Measurements from ENCODE around the gene TENT5A.
"Not testable (repeated sequence)": the region's sequence is repeated elsewhere in the genome, so short reads cannot be mapped to it uniquely, and the experiment has no call there.

TENT5A gene

GRCh38 chr6:81789291-81789690, 36.8 kb upstream of the TENT5A start:
- H3K27me3 ChIP-seq (replicated peaks; ENCODE audit: control insufficient read depth, insufficient read depth, low read length, poor library complexity, severe bottlenecking) = no peaks in the 10 kb centered on the region
- no peak for DNase-seq
- no peak overlapping the region for H3K4me3 ChIP-seq (ENCODE audit: insufficient read depth, low read depth, low read length, poor library complexity, severe bottlenecking)
- no peaks in the 10 kb centered on the region for H3K4me1 ChIP-seq (ENCODE audit: control insufficient read depth, insufficient read depth, low read length, poor library complexity, severe bottlenecking)
- H3K27ac ChIP-seq (ENCODE audit: insufficient read depth, low read length, poor library complexity, severe bottlenecking) = no peak overlapping the region
- no peaks in the 10 kb centered on the region for H3K36me3 ChIP-seq (ENCODE audit: control insufficient read depth, insufficient read depth, low read length)
- no peaks in the 10 kb centered on the region for H3K9me3 ChIP-seq (ENCODE audit: control insufficient read depth, low read length)

- Histone ChIP-seq H3K4me3 (ENCODE audit: insufficient read depth, low read depth, low read length, poor library complexity, severe bottlenecking) (no peak overlapping the region), H3K27me3 (replicated peaks; ENCODE audit: control insufficient read depth, insufficient read depth, low read length, poor library complexity, severe bottlenecking) (no peaks in the 10 kb centered on the region), H3K36me3 (ENCODE audit: control insufficient read depth, insufficient read depth, low read length) (no peaks in the 10 kb centered on the region), H3K9me3 (ENCODE audit: control insufficient read depth, low read length) (no peaks in the 10 kb centered on the region), H3K27ac (ENCODE audit: insufficient read depth, low read length, poor library complexity, severe bottlenecking) (no peak overlapping the region), H3K4me1 (ENCODE audit: control insufficient read depth, insufficient read depth, low read length, poor library complexity, severe bottlenecking) (no peaks in the 10 kb centered on the region)
- no peak for DNase-seq
Observed at GRCh38 chr6:81788748-81789147, 36.3 kb upstream of the TENT5A start.

DNA sequence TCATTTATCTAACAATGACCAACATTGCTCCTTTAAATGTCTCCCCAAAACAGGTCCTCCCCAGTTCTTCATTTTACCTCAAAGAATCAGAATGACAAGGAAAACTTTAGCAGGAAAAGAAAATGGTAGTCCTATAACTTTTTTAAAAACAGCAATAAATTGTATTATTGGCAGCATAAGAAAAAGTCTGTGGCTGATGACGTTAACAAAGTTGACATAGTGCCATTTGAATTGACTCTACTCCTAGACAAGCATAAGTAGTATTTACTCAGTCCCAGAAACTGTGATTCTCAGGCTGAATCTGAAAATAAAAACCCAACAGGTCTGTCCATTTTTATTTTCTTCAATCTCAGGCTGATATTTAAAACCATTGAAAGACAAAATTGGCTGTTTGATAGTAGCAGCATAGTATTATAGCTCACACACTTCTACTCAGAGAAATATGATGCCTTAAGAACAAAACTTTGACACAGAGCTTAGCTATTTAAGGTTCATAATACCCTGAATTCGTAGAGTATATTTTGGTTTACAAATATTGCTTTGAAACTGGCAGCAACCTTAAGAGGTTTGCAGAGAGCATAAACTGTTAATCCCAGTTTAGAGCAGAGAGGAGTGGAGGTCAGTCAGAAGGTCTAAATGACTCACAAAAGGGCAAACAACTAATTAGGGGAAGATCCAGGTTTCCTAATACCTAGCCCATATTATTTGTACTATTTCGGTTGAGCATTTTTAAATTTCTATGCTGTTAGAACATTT, 35.0 kb upstream of the TENT5A start:
- Histone ChIP-seq H3K4me3 (ENCODE audit: insufficient read depth, low read depth, low read length, poor library complexity, severe bottlenecking) (no peak overlapping the region), H3K27me3 (replicated peaks; ENCODE audit: control insufficient read depth, insufficient read depth, low read length, poor library complexity, severe bottlenecking) (no peaks in the 10 kb centered on the region), H3K4me1 (ENCODE audit: control insufficient read depth, insufficient read depth, low read length, poor library complexity, severe bottlenecking) (no peaks in the 10 kb centered on the region), H3K36me3 (ENCODE audit: control insufficient read depth, insufficient read depth, low read length) (no peaks in the 10 kb centered on the region), H3K27ac (ENCODE audit: insufficient read depth, low read length, poor library complexity, severe bottlenecking) (no peak overlapping the region), H3K9me3 (ENCODE audit: control insufficient read depth, low read length) (no peaks in the 10 kb centered on the region)
- DNase-seq = no peak

- H3K4me1 ChIP-seq (ENCODE audit: control insufficient read depth, insufficient read depth, low read length, poor library complexity, severe bottlenecking) = no peaks in the 10 kb centered on the region
- H3K27me3 ChIP-seq (replicated peaks; ENCODE audit: control insufficient read depth, insufficient read depth, low read length, poor library complexity, severe bottlenecking) = no peaks in the 10 kb centered on the region
- H3K27ac ChIP-seq (ENCODE audit: insufficient read depth, low read length, poor library complexity, severe bottlenecking) = no peak overlapping the region
- no peaks in the 10 kb centered on the region for H3K9me3 ChIP-seq (ENCODE audit: control insufficient read depth, low read length)
- no peak for DNase-seq
- no peak overlapping the region for H3K4me3 ChIP-seq (ENCODE audit: insufficient read depth, low read depth, low read length, poor library complexity, severe bottlenecking)
- no peaks in the 10 kb centered on the region for H3K36me3 ChIP-seq (ENCODE audit: control insufficient read depth, insufficient read depth, low read length)
Observed at GRCh38 chr6:81786150-81786549, 33.7 kb upstream of the TENT5A start.

DNA sequence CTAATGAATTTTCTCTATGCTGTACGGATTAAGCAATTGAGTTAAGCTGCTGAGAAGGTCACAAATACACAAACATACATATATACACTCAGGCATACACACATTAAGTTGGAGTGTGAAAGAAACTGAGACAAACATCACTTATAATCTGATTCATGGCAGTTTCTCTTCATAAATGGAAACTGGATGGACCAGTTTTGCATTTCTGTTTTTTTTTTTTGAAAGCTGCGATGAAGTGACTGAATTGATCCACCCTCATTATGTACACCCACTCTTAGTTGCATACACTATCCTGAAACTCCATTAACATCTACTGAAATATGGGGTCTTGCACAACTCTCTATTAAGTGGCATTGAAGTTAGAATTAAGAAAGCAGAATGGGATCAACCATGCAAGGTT, 32.9 kb upstream of the TENT5A start:
- Histone ChIP-seq H3K36me3 (ENCODE audit: control insufficient read depth, insufficient read depth, low read length) (no peaks in the 10 kb centered on the region), H3K4me3 (ENCODE audit: insufficient read depth, low read depth, low read length, poor library complexity, severe bottlenecking) (no peak overlapping the region), H3K27me3 (replicated peaks; ENCODE audit: control insufficient read depth, insufficient read depth, low read length, poor library complexity, severe bottlenecking) (no peaks in the 10 kb centered on the region), H3K27ac (ENCODE audit: insufficient read depth, low read length, poor library complexity, severe bottlenecking) (no peak overlapping the region), H3K4me1 (ENCODE audit: control insufficient read depth, insufficient read depth, low read length, poor library complexity, severe bottlenecking) (no peaks in the 10 kb centered on the region), H3K9me3 (ENCODE audit: control insufficient read depth, low read length) (no peaks in the 10 kb centered on the region)
- no peak for DNase-seq

- DNase-seq = no peak
- Histone ChIP-seq H3K27me3 (replicated peaks; ENCODE audit: control insufficient read depth, insufficient read depth, low read length, poor library complexity, severe bottlenecking) (no peaks in the 10 kb centered on the region), H3K4me3 (ENCODE audit: insufficient read depth, low read depth, low read length, poor library complexity, severe bottlenecking) (no peak overlapping the region), H3K9me3 (ENCODE audit: control insufficient read depth, low read length) (no peaks in the 10 kb centered on the region), H3K36me3 (ENCODE audit: control insufficient read depth, insufficient read depth, low read length) (no peaks in the 10 kb centered on the region), H3K4me1 (ENCODE audit: control insufficient read depth, insufficient read depth, low read length, poor library complexity, severe bottlenecking) (no peaks in the 10 kb centered on the region), H3K27ac (ENCODE audit: insufficient read depth, low read length, poor library complexity, severe bottlenecking) (no peak overlapping the region)
Observed at GRCh38 chr6:81783893-81784292, 31.4 kb upstream of the TENT5A start.

DNA sequence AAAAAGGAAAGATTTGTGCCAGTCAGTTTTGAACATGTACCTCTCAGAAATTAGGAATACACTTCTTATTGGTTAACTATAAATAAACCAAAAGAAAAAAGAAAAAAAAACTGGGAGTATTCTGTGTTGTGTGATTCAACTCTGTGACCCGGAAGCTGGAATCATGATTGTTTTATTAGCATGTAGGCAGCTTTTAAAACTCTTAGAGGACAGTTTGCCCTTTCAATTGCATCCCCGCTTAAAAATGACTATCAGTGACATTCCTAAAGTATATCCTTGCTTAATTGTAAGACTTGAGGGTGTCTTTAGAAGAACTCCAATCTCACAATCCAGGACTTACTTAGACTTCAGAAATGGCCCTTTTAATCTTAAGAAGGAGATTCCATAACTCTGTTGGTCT, 29.1 kb upstream of the TENT5A start:
- no peaks in the 10 kb centered on the region for H3K27me3 ChIP-seq (replicated peaks; ENCODE audit: control insufficient read depth, insufficient read depth, low read length, poor library complexity, severe bottlenecking)
- no peaks in the 10 kb centered on the region for H3K36me3 ChIP-seq (ENCODE audit: control insufficient read depth, insufficient read depth, low read length)
- H3K4me3 ChIP-seq (ENCODE audit: insufficient read depth, low read depth, low read length, poor library complexity, severe bottlenecking) = no peak overlapping the region

GRCh38 chr6:81777586-81778268, 25.2 kb upstream of the TENT5A start:
- no peaks in the 10 kb centered on the region for H3K9me3 ChIP-seq (ENCODE audit: control insufficient read depth, low read length)
- no peaks in the 10 kb centered on the region for H3K4me1 ChIP-seq (ENCODE audit: control insufficient read depth, insufficient read depth, low read length, poor library complexity, severe bottlenecking)
- H3K27ac ChIP-seq (ENCODE audit: insufficient read depth, low read length, poor library complexity, severe bottlenecking) = no peak overlapping the region
- no peaks in the 10 kb centered on the region for H3K36me3 ChIP-seq (ENCODE audit: control insufficient read depth, insufficient read depth, low read length)
- no peak overlapping the region for H3K4me3 ChIP-seq (ENCODE audit: insufficient read depth, low read depth, low read length, poor library complexity, severe bottlenecking)
- H3K27me3 ChIP-seq (replicated peaks; ENCODE audit: control insufficient read depth, insufficient read depth, low read length, poor library complexity, severe bottlenecking) = no peaks in the 10 kb centered on the region
- DNase-seq = no peak

More for the DNA sequence above, 29.1 kb upstream of the TENT5A start:
- Histone ChIP-seq H3K27ac (ENCODE audit: insufficient read depth, low read length, poor library complexity, severe bottlenecking) (no peak overlapping the region), H3K9me3 (ENCODE audit: control insufficient read depth, low read length) (no peaks in the 10 kb centered on the region), H3K4me1 (ENCODE audit: control insufficient read depth, insufficient read depth, low read length, poor library complexity, severe bottlenecking) (no peaks in the 10 kb centered on the region)
- no peak for DNase-seq

GRCh38 chr6:81776219-81776618, 23.7 kb upstream of the TENT5A start:
- H3K27ac ChIP-seq (ENCODE audit: insufficient read depth, low read length, poor library complexity, severe bottlenecking); H3K36me3 ChIP-seq (ENCODE audit: control insufficient read depth, insufficient read depth, low read length); DNase-seq; H3K4me1 ChIP-seq (ENCODE audit: control insufficient read depth, insufficient read depth, low read length, poor library complexity, severe bottlenecking); H3K4me3 ChIP-seq (ENCODE audit: insufficient read depth, low read depth, low read length, poor library complexity, severe bottlenecking); H3K9me3 ChIP-seq (ENCODE audit: control insufficient read depth, low read length); H3K27me3 ChIP-seq (replicated peaks; ENCODE audit: control insufficient read depth, insufficient read depth, low read length, poor library complexity, severe bottlenecking): not testable (repeated sequence)

- Histone ChIP-seq H3K9me3 (ENCODE audit: control insufficient read depth, low read length) (no peaks in the 10 kb centered on the region), H3K27me3 (replicated peaks; ENCODE audit: control insufficient read depth, insufficient read depth, low read length, poor library complexity, severe bottlenecking) (no peaks in the 10 kb centered on the region), H3K36me3 (ENCODE audit: control insufficient read depth, insufficient read depth, low read length) (no peaks in the 10 kb centered on the region), H3K4me1 (ENCODE audit: control insufficient read depth, insufficient read depth, low read length, poor library complexity, severe bottlenecking) (no peaks in the 10 kb centered on the region), H3K27ac (ENCODE audit: insufficient read depth, low read length, poor library complexity, severe bottlenecking) (no peak overlapping the region), H3K4me3 (ENCODE audit: insufficient read depth, low read depth, low read length, poor library complexity, severe bottlenecking) (no peak overlapping the region)
- no peak for DNase-seq
Observed at GRCh38 chr6:81774542-81774941, 22.1 kb upstream of the TENT5A start.
